ENCODE data around the gene RRBP1.

Gene RRBP1

DNA sequence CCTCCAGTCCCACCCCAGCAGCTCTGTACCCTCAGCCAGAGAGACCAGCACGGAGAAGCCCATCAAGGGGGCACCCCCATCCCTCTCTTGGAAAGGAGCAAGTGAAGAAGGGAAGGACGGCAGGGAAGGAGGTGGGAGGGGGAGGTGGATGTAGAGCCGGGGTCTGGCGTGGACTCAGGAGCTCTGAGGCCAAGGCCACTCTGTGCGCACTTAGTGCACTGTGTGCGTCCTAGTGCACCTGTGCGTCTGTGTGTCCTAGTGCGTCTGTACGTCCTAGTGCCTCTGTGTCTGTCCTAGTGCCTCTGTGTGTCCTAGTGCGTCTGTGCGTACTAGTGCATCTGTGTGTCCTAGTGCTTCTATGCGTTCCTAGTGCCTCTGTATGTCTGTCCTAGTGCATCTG, 58.0 kb downstream of the RRBP1 start:
- no peak for DNase-seq (ENCODE audit: low read depth in 1 of 2, low spot score in 1 of 2)

DNA sequence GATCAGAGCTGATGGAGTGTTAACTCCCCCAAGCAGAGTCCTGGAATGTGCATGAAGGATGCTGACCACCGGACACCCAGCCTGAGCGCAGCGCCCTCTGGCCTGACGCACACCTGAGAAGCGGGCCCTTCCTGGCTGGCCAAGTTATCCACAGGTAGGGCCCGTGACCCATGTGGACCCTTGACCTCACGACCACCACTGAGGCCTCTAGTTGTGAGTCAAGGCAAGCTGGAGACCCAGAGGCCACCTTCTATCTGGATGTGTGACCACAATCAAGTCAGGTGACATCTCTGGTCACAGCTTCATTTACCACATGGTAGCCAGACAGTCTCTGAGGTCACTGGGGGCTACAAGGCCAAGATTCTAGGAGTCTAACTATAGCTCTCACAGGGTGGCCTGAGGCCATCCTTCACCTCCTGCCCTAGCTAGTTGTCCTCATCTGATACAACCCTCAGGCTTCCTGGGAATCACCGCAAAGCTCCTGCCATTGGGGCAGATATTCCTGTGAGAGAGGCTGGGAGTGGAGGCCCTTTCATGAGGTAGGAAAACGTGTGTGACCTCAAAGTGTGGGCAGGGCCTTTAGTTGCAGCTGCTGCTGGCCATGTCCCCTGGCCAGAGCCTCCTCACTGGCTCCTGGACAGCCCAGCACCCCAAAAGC, 59.1 kb downstream of the RRBP1 start:
- DNase-seq (ENCODE audit: low read depth in 1 of 2, low spot score in 1 of 2) = no peak

DNA sequence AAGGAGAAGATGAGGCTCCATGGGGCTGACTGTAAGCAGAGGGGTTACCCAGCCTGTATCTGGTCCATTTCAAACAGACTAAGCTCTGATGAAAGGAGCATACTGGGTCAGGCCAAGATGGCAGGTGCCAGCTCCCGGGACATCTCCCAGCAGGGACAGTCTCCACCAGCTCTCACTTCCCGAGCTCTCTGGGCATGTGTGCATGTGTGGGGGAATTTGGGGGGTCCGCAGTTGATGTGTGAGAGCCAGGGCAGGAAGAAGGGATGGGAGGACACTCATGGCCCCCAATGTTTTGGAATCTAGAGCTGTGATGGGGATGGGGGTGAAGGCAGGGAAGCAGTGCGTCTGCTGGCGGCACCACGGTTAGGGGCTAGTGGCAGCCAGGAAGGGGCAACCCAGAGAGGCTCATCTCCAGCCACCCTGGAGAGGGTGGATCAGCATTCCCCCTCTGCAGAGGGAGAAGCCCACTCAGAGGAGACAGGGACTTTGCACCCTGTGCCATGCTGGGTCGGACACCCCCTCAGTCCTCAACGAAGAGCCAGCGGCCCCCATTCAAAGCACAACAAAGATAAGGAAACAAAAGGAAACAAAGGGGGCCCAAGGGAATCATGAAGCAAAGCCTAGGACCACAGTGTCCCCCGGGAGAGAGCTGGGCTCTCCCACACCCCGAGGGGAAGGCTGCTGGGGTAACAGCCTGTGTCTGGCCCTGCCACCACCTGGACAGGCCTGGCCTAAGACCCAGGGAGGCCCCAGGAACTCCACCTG, 59.8 kb downstream of the RRBP1 start:
- DNase-seq (ENCODE audit: low read depth in 1 of 2, low spot score in 1 of 2) = no peak

DNA sequence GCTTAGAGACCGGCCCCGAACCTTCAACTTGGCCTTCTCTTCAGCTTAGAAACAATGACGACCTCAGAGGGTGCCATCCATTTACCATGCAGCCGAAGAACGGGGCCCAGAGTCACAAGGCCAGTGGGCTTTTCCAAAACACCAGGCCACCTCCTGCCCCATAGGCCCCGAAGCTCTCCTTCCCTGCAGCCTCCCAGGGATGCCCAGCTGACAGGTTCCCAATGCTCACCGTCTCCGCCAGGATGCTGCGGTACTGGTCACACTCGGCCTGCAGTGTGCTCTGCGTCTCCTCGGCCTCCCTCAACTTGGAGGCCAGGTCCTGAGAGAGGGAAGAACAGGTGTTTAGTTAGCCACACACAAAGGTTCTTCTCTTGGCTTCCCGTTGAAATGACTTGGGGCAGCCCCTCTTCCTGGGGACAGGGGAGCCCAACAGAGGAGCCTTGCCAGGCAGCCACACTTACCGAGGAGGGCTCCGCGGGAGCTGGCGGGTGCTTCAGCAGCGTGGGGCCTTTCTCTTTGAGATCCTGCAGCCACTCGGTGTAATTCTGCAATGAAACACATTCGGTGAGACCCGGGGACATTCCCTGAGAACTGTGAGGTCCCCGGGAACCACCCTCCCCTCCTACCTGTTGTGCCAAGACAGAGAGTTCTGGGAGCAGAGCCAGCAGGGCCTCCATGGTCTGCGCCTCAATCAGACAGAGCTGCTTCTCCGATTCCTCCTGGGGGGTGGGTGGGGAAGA, 60.6 kb downstream of the RRBP1 start:
- DNase-seq (ENCODE audit: low read depth in 1 of 2, low spot score in 1 of 2) = no peak

DNA sequence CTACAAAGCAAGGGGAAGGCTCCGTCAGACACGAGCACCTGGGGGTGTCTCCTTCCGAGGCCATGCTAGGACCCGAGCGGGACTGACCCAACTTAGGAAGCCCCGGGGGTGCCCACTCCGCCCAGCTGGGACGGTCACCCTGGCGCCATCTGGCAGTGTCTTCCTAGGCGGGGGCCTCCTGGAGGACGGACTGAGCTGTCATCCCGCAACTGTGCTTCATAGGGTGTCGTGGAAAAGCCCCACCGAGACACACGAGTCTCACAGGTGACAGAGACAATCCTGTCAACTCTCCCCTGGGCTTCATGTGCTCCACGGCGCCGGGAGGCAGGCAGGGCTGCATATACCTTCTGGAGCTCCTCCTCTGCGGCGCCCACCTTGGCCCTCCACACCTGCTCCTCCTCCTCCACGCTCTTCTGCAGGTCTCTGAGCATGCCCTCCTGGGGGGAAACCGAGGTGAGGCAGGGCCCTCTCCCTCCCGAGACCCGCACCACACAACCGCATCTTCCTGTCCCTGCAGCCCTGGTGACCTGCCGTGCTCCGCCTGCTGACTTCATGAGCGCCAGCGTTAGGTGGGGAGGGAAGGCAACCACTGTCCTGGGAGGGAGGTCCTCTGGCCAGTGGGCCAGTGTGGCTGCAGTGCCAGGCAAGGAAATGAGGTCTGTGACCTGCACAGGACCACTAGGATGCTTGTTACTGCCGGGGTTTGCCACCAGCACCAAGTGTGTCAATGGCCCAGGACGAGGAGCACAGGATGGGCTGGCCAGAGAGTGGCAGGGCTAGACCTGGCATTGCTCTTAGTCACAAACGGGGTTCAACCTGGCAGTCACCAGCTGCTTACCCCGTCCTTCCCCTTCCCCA, 61.4 kb downstream of the RRBP1 start:
- DNase-seq (ENCODE audit: low read depth in 1 of 2, low spot score in 1 of 2) = no peak

DNA sequence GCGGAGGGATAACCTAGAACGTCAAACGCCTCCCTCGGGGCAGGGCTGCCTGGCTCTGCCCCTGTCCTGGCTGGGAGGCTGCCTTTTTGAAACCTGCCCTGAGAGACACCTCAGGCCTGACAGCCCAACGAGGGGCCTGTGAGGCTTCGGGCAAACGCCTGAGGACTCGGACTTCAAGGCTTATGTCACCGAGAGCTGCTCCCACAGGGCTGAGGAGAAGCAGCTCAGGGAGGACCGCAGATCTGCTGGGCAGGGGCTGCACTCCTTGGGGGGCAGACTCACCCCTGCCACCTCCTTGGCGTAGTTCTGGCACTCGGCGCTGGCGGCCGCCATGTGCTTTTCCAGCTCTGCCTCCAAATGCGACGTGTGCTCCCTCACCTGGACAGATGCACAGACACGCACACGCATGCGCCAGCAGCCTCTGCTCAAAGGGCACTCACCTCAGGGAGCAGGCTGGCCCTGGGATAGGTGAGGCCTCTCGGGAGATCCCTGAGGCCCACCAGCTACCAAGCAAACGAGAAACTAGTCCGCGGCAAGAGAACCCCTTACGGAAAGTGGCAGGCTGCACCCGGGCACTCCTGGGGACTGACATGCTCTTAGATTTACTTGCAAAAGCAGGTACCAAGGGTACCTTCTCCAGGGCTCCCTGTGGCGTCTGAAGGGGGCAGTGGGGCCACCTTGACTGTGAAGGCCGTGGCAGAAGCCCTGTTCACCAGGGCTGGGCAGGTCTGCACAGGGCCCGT, 62.5 kb downstream of the RRBP1 start:
- no peak for DNase-seq (ENCODE audit: low read depth in 1 of 2, low spot score in 1 of 2)

GRCh38 chr20:17618673-17619013, 63.4 kb downstream of the RRBP1 start:
- no peak for DNase-seq (ENCODE audit: low read depth in 1 of 2, low spot score in 1 of 2)

DNA sequence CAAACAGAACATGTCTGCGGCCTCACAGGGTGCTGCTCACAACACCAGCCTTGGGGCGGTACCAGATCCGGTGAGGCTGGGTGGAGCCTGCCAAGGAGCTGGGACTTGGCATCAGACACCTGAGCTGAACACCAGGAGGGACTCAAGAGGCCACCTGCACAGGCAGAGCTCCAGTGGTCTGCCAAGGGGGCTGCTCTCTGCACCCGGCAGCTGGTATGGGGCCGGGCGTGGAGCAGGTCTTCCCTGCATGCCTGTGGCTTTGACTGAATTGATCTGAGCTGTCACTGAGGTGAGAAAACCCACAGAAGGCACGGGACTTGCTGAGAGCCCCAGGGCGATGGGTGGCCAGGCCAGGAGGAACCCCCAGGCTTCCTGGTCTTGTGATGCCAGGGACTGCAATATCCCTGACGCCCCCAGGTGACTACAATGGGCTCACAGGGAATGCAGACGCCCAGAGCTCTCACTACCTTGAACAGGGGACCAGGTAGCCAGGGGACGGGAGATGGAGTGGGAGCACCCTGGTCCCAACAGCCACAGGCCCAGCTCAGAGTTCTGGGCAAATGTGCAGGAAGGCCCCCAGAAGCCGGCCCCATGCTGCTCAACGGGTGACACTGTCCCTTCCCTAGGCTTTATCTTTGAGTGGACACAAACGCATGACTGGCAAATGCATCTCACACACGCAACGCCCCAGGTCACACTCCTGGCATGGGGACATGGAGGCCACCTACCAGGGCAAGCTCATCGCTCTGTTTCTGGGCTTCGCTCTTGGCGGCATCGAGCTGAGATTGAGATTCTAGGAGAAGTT, 64.0 kb downstream of the RRBP1 start:
- no peak for DNase-seq (ENCODE audit: low read depth in 1 of 2, low spot score in 1 of 2)

GRCh38 chr20:17617212-17617867, 64.7 kb downstream of the RRBP1 start:
- peak in 1 of 2 donors; percentile 25 for DNase-seq (ENCODE audit: low read depth in 1 of 2, low spot score in 1 of 2)

DNA sequence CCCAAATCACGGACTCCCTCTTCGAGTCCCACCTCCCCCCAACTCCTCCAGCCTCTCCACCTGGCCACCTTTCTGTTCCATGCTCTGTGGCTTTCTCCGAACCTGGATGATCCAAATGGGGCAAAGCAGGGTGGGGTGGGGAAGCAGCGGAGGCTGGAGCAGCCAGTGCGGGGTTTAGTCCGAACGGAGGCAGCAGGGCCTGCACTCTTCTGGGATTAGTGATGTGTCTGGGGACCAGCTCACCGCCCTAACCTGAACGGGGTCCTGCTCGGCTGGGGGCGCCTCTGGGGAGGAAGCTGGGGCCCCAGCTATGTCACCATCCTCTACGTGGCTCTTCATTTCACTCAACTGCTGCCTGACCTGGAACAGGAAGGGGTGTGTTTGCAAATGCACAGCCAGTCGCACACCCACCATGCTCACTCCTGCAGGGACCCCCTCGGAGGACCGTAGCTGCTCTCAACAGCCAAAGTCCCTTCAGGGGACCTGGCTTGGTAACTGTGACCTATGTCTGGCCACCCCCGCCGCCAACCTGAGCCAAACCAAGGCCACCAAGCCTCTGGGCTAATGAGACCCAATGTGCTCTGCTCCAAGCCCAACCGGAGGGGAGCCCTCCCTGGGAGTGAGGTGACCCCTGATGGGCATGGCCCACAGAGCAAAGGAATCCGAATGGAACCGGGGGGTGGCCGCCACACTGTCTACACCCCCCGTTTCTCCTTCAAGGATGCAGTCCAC, 65.4 kb downstream of the RRBP1 start:
- DNase-seq (ENCODE audit: low read depth in 1 of 2, low spot score in 1 of 2) = no peak

DNA sequence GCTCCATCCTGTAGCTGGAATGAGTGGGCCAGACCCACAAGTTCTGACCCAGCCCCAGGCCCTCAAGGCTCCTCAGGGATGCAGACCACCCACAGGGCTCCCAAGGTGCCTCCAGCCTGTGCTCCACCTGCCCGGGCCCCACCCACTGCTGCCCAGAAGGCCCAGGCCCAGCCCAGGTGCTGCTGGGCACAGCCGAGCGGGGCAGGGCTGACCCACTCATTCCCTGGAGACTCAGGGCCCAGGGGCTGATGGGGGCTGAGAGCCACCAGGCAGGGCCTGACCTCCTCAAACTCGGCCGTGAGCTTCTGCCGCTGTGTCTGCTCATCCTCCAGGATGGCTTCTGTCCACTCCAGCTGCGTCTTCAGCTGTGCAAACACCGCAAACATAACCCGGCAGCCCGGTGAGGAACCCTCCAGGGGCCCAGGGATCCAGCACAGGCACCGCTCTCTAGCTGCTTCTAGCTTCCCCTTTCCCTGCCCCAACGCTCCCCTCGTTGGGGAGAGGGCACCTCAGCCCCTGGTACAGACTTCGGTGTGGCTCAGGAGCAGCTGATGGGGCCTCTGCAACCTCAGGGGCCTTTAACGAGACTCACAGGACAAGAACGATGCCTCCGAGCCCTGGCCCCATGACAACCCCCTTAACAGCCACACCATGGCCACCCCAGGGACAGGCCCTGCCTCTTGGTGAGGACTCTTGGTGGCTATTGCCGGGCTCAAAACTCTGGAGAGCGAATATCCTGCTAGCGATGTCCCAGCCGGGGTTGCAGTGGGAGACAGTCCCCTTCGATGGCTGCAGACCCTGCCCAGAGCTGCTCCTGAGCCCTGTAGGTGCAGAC, 66.2 kb downstream of the RRBP1 start:
- no peak for DNase-seq (ENCODE audit: low read depth in 1 of 2, low spot score in 1 of 2)

- no peak for DNase-seq (ENCODE audit: low read depth in 1 of 2, low spot score in 1 of 2)
Measured at GRCh38 chr20:17614812-17615644, 67.0 kb downstream of the RRBP1 start.

GRCh38 chr20:17614176-17614811, 67.7 kb downstream of the RRBP1 start:
- no peak for DNase-seq (ENCODE audit: low read depth in 1 of 2, low spot score in 1 of 2)

GRCh38 chr20:17613328-17614175, 68.5 kb downstream of the RRBP1 start:
- DNase-seq (ENCODE audit: low read depth in 1 of 2, low spot score in 1 of 2) = no peak

DNA sequence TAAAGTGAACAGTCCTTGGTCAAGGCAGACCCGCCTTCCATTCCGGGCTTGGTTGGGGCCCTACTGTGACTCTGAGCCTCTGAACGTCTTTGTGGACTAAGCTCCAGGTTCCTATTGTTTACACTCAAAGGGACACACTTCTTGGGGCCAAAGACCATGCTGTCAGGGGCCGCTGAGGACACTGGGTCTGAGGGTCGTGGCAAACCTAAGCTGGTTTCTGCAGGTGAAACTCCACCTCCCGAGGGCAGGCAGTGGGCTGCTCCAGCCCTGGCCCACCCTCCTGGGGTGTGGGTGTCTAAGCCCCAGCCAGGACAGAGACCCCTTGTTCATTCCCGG, 69.1 kb downstream of the RRBP1 start:
- no peak for DNase-seq (ENCODE audit: low read depth in 1 of 2, low spot score in 1 of 2)
